K562 (cell line): Measurements from ENCODE around the gene COX20. TPM values are rescaled to one million over a fixed set of nuclear protein-coding genes. Genes with fewer than 3 reads are reported as not detected.

ENCODE experiments used
- ARID2 ChIP-seq: fragments of 450-650 bp; IDR thresholded peaks from 2 replicates; pipeline ENCODE4 v1.6.1; 2017; ENCODE audit warnings: antibody characterized with exemption, mild to moderate bottlenecking
- CBX2 ChIP-seq: fragments of 200-600 bp; sonication (generic); IDR thresholded peaks from one replicate; pipeline ENCODE4 v1.6.1; 2012; ENCODE audit warnings: mild to moderate bottlenecking, low read length, inconsistent platforms; ENCODE audit not compliant: insufficient read depth, poor library complexity, severe bottlenecking
- CC2D1A ChIP-seq: fragments of 450-650 bp; IDR thresholded peaks from 2 replicates; pipeline ENCODE4 v1.6.1; 2017; ENCODE audit warnings: mild to moderate bottlenecking
- CCNT2 ChIP-seq: IDR thresholded peaks from 2 replicates; pipeline ENCODE4 v1.6.1; 2011; ENCODE audit warnings: borderline replicate concordance, low read depth, mild to moderate bottlenecking, moderate library complexity, mixed read lengths, low read length; ENCODE audit not compliant: insufficient read length; ENCODE audit errors: extremely low read depth
- HDAC3 ChIP-seq: fragments of 450-650 bp; IDR thresholded peaks from 2 replicates; pipeline ENCODE4 v1.6.1; 2018; ENCODE audit warnings: borderline replicate concordance, mild to moderate bottlenecking, moderate library complexity; ENCODE audit not compliant: partially characterized antibody
- SMC3 ChIP-seq: conservative IDR thresholded peaks from 2 replicates; pipeline ENCODE4 v1.6.1; 2011; ENCODE audit warnings: low read depth, low read length, improper control_type of control experiment; ENCODE audit not compliant: insufficient read depth
- TEAD4 ChIP-seq, 2 experiments: sonication (generic) in 1 of 2; formaldehyde crosslinking in 1 of 2; IDR thresholded peaks; 2 replicates each; pipeline versions ENCODE4 v1.6.1 to v1.8.0; 2012 to 2022; ENCODE audit warnings: borderline replicate concordance in 1 of 2, inconsistent platforms in 1 of 2, low read length in 1 of 2, mild to moderate bottlenecking in 1 of 2, missing genetic modification reagents in 1 of 2
- ZNF133 ChIP-seq: fragments of 250-450 bp; sonication (Bioruptor Pico); IDR thresholded peaks from 2 replicates; pipeline ENCODE4 v1.4.0; 2020; ENCODE audit warnings: mild to moderate bottlenecking
- ZNF384 ChIP-seq: IDR thresholded peaks from 2 replicates; pipeline ENCODE4 v1.6.1; 2012; ENCODE audit warnings: low read depth, low read length, improper control_type of control experiment
- ZNF778 ChIP-seq: fragments of 450-650 bp; formaldehyde crosslinking; IDR thresholded peaks from 2 replicates; pipeline ENCODE4 v1.4.0; 2020; ENCODE audit warnings: mild to moderate bottlenecking, moderate library complexity
- polyA plus RNA-seq, 8 experiments: library from polyadenylated mRNA; depleted of rRNA in 4 of 8; stranded (reverse) in 5 of 8; unstranded in 3 of 8; fragments of >200 nt; fragmentation: Nextera tagmentation in 2 of 8; fragmentation: Illumina TruSeq in 1 of 8; extraction: Ambion mirVana in 2 of 8; extraction: Trizol in 1 of 8; gene quantifications; 2 replicates each; pipeline versions ENCODE4 v1.2.1 to v1.2.3, GENCODE V29; 2011 to 2014; ENCODE audit warnings: inconsistent platforms in 1 of 8, missing spikeins in 1 of 8
- total RNA-seq, 7 experiments: library from RNA; depleted of rRNA in 6 of 7; stranded (reverse); fragments of >200 nt in 6 of 7; fragmentation: Illumina TruSeq in 2 of 7; extraction: Trizol in 2 of 7; gene quantifications; 2 replicates each; pipeline versions ENCODE4 v1.2.1 to v1.2.3, GENCODE V29; 2011 to 2021; ENCODE audit warnings: low replicate concordance in 1 of 7
- TF ChIP-seq, protein P1 (sequence below): fragments of 450-650 bp; formaldehyde crosslinking; IDR thresholded peaks from 2 replicates; pipeline ENCODE4 v1.4.0; 2020; ENCODE audit warnings: mild to moderate bottlenecking, moderate library complexity
- TF ChIP-seq, protein P2 (sequence below), 2 experiments: fragments of 450-650 bp in 1 of 2; sonication (generic) in 1 of 2; formaldehyde crosslinking; conservative IDR thresholded peaks; 2 replicates each; pipeline versions ENCODE4 v1.4.0 to v1.8.1; 2020 to 2022; ENCODE audit warnings: mild to moderate bottlenecking in 1 of 2, missing genetic modification reagents in 1 of 2
- TF ChIP-seq, protein P3 (sequence below), 2 experiments: fragments of 450-650 bp; formaldehyde crosslinking in 1 of 2; IDR thresholded peaks; 2 replicates each; pipeline versions ENCODE4 v1.4.0 to v1.6.1; 2014 to 2020; ENCODE audit warnings: mild to moderate bottlenecking in 2 of 2, borderline replicate concordance in 1 of 2, low read depth in 1 of 2
- TF ChIP-seq, protein P4 (sequence below): fragments of 450-650 bp; IDR thresholded peaks from one replicate; pipeline ENCODE4 v1.6.1; 2018; ENCODE audit warnings: mild to moderate bottlenecking, moderate library complexity; ENCODE audit not compliant: partially characterized antibody

Gene COX20
- total and polyA plus RNA-seq, 9 of the 15 experiments (the other 6 are each of a cell fraction or from before 2014, with no cell fraction given) = 41.5 to 192 (median 84.3) TPM

DNA sequence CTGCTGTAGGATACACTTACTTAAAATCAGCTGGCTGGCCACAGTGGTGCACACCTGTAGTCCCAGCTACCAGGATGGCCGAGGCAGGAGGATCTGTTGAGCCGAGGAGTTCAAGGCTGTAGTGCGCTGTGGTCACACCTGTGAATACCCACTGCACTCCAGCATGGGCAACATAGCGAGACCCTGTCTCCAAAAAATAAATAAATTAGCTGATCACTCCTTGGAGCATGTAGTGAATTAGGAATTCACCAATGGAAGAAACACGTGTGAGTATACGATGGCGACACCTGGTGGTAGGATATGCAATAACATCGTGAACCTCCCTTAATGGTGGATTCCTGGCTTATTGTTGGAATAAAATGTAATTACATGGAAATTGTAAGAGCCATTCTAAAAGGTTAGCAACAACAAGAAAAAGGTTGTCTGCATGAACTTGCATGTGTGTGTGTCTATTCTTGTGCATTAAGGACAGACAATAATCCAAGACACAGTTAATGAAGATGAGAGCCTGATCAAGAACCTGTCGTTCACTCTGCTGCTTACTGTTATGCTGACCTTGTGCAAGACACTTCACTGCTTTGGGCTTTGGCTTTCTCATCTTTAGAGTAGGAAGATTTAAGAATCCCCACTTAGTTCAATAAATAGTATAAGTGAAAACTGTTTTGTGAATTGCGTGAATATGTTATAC lies 38.6 kb upstream of the COX20 start (continued):
- TF ChIP-seq, protein P1, sequence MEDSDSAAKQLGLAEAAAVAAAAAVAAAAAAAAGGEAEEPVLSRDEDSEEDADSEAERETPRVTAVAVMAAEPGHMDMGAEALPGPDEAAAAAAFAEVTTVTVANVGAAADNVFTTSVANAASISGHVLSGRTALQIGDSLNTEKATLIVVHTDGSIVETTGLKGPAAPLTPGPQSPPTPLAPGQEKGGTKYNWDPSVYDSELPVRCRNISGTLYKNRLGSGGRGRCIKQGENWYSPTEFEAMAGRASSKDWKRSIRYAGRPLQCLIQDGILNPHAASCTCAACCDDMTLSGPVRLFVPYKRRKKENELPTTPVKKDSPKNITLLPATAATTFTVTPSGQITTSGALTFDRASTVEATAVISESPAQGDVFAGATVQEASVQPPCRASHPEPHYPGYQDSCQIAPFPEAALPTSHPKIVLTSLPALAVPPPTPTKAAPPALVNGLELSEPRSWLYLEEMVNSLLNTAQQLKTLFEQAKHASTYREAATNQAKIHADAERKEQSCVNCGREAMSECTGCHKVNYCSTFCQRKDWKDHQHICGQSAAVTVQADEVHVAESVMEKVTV (CRISPR knock-in tag) = peak; percentile 74
- peak; percentile 95 for TF ChIP-seq SMC3
- TF ChIP-seq, protein P2, sequence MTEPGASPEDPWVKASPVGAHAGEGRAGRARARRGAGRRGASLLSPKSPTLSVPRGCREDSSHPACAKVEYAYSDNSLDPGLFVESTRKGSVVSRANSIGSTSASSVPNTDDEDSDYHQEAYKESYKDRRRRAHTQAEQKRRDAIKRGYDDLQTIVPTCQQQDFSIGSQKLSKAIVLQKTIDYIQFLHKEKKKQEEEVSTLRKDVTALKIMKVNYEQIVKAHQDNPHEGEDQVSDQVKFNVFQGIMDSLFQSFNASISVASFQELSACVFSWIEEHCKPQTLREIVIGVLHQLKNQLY (CRISPR knock-in tag; conservative IDR thresholded peaks at IDR 0.05) = no peak
- TF ChIP-seq ARID2 = 0 out of 2 replicates have a peak, but pooled peaks have one; percentile 31
- TF ChIP-seq, protein P3, sequence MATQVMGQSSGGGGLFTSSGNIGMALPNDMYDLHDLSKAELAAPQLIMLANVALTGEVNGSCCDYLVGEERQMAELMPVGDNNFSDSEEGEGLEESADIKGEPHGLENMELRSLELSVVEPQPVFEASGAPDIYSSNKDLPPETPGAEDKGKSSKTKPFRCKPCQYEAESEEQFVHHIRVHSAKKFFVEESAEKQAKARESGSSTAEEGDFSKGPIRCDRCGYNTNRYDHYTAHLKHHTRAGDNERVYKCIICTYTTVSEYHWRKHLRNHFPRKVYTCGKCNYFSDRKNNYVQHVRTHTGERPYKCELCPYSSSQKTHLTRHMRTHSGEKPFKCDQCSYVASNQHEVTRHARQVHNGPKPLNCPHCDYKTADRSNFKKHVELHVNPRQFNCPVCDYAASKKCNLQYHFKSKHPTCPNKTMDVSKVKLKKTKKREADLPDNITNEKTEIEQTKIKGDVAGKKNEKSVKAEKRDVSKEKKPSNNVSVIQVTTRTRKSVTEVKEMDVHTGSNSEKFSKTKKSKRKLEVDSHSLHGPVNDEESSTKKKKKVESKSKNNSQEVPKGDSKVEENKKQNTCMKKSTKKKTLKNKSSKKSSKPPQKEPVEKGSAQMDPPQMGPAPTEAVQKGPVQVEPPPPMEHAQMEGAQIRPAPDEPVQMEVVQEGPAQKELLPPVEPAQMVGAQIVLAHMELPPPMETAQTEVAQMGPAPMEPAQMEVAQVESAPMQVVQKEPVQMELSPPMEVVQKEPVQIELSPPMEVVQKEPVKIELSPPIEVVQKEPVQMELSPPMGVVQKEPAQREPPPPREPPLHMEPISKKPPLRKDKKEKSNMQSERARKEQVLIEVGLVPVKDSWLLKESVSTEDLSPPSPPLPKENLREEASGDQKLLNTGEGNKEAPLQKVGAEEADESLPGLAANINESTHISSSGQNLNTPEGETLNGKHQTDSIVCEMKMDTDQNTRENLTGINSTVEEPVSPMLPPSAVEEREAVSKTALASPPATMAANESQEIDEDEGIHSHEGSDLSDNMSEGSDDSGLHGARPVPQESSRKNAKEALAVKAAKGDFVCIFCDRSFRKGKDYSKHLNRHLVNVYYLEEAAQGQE (IDR thresholded peaks at IDR 0.05; ENCODE audit: borderline replicate concordance) = peak; percentile 85
- TF ChIP-seq, protein P3 (CRISPR knock-in tag; IDR thresholded peaks at IDR 0.05; ENCODE audit: low read depth) = no peak
- 0 out of 2 replicates have a peak, but pooled peaks have one; percentile 32 for TF ChIP-seq ZNF384
- TF ChIP-seq TEAD4 (IDR thresholded peaks at IDR 0.05; ENCODE audit: low read length) = peak; percentile 45; the same call in 1 of the 2 replicates
- no peak for TF ChIP-seq TEAD4 (CRISPR knock-in tag; IDR thresholded peaks at IDR 0.05; ENCODE audit: borderline replicate concordance)
- no peak for TF ChIP-seq ZNF133 (CRISPR knock-in tag)
- no peak for TF ChIP-seq CBX2
- no peak for TF ChIP-seq ZNF778 (CRISPR knock-in tag)
- peak; percentile 61; the same call in 1 of the 2 replicates for TF ChIP-seq CC2D1A
- no peak for TF ChIP-seq CCNT2
- TF ChIP-seq, protein P4, sequence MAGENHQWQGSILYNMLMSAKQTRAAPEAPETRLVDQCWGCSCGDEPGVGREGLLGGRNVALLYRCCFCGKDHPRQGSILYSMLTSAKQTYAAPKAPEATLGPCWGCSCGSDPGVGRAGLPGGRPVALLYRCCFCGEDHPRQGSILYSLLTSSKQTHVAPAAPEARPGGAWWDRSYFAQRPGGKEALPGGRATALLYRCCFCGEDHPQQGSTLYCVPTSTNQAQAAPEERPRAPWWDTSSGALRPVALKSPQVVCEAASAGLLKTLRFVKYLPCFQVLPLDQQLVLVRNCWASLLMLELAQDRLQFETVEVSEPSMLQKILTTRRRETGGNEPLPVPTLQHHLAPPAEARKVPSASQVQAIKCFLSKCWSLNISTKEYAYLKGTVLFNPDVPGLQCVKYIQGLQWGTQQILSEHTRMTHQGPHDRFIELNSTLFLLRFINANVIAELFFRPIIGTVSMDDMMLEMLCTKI = no peak
- no peak for TF ChIP-seq HDAC3
